Loucy (cell line): Measurements from ENCODE around the gene ACBD5.

Experiments
- EZH2phosphoT487 ChIP-seq: fragments of 200-600 bp; IDR thresholded peaks from 2 replicates; pipeline ENCODE4 v1.6.1; 2018; ENCODE audit warnings: antibody characterized with exemption, mild to moderate bottlenecking, moderate library complexity, borderline replicate concordance
- TF ChIP-seq, protein P1 (sequence below): fragments of 200-600 bp; sonication (generic); conservative IDR thresholded peaks from 2 replicates; pipeline ENCODE4 v1.5.1; 2014; ENCODE audit warnings: mild to moderate bottlenecking, antibody characterized with exemption, low read length

GRCh38 chr10:27241010-27241651 is 534 bp upstream of the ACBD5 start:
- TF ChIP-seq, protein P1, sequence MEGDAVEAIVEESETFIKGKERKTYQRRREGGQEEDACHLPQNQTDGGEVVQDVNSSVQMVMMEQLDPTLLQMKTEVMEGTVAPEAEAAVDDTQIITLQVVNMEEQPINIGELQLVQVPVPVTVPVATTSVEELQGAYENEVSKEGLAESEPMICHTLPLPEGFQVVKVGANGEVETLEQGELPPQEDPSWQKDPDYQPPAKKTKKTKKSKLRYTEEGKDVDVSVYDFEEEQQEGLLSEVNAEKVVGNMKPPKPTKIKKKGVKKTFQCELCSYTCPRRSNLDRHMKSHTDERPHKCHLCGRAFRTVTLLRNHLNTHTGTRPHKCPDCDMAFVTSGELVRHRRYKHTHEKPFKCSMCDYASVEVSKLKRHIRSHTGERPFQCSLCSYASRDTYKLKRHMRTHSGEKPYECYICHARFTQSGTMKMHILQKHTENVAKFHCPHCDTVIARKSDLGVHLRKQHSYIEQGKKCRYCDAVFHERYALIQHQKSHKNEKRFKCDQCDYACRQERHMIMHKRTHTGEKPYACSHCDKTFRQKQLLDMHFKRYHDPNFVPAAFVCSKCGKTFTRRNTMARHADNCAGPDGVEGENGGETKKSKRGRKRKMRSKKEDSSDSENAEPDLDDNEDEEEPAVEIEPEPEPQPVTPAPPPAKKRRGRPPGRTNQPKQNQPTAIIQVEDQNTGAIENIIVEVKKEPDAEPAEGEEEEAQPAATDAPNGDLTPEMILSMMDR, result no peak
- TF ChIP-seq EZH2phosphoT487, result no peak
